NCI-H187 (cell line): Measurements from ENCODE around the gene PPP1R16B.
"Not testable (repeated sequence)": the region's sequence is repeated elsewhere in the genome, so short reads cannot be mapped to it uniquely, and the experiment has no call there.

Source experiments
- DNase-seq, 2 experiments: peaks; one replicate each; lab custom pipeline; 2025; lab: John Stamatoyannopoulos, UW

Gene PPP1R16B

GRCh38 chr20:38853759-38854158, 48.3 kb downstream of the PPP1R16B start:
- no peak for DNase-seq

DNA sequence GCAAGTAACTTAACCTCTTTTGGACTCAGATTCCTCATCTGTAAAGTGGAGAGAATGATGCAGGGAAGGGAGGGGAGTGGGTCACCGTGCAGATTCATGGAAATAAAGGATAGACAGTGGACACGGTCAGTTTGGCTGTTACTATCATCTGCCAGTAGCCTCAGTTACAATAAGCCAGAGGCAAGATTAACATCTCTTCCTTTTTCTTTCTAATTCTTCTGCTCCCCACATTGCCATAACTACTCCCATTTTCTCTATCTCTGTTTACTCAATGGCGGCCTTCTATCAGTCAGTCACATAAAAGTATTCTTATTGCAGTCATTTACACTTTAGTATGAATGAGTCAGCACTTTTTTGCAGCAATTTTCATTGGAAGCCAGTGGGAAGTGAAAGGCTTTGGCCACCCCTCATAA, 49.2 kb downstream of the PPP1R16B start:
- no peak for DNase-seq

GRCh38 chr20:38855356-38855755, 49.9 kb downstream of the PPP1R16B start:
- no peak for DNase-seq

DNA sequence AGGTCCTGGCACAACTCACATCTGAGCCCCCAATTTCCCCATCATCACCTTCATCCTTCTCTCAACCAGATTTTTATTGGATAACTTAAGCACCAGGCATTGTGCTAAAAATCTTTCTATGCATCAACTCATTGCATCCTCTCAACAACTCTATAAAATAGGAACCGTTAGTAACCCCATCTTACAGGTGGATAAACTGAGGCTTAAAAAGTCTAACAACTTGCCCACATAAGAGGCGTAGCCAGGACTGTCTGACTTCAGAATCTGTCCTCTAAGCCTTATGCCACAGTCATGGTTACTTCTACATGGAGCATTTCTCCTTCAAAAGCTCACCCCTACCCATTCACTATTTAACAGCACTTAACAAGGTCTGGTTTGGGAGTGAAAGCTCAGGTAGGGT, 51.1 kb downstream of the PPP1R16B start:
- DNase-seq = no peak

DNA sequence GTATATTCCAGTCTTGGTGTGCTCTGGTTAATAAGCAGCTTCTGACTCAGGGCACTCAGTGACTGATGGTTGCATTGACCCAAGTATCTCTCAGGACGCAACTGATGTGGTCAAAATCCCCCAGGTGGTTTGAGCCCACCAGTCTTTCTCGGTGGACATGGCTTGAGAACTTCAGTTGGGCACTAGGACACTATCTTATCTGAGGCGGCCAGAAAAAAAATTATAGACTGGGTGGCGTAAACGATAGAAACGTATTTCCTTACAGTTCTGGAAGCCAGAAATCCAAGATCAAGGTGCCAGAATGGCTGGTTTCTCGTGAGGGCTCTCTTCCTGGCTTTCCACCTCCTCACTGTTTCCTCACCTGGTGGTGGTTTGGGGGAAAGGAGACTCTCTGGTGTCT, 52.2 kb downstream of the PPP1R16B start:
- no peak for DNase-seq

DNA sequence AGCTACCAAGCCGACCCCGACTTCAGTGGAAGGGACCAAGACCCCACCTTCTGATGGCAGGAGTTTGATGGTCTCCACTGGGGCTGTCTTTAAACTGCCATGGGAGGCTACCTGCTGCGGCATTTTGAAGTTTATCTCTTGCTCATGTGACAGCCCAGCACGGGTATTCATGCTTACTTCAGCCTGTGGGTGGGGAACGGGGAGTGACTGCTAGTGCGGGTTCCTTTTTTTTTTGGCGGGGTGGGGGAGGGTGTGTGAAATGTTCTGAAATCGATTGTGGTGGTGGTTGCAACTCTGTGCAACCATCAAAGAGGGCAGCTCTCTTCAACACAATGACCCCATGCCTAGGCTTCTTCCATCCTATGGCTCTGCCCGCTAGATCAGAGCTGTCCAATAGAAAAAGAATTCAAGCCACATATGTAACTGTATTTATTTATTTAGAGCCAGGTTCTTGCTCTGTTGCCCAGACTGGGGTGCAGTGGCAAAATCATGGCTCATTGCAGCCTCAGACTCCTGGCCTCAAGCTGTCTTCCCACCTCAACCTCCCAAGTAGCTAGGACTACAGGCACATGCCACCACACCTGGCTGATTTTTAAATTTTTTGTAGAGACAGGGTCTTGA, 53.7 kb downstream of the PPP1R16B start:
- no peak for DNase-seq

DNA sequence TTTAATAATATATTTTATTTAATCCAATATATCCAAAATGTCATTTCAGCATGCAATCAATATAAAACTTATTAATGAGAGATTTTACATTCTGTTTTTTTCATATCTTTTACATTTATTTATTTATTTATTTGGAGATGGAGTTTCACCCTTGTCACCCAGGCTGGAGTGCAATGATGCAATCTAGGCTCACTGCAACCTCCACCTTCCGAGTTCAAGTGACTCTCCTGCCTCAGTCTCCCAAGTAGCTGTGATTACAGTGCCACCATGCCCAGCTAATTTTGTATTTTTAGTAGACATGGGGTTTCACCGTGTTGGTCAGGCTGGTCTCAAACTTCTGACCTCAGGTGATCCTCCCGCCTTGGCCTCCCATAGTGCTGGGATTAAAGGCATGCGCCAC, 54.4 kb downstream of the PPP1R16B start:
- not testable (repeated sequence) for DNase-seq

- DNase-seq = no peak
Observed at GRCh38 chr20:38861071-38861401, 55.5 kb downstream of the PPP1R16B start.

- no peak for DNase-seq
Observed at GRCh38 chr20:38862226-38862625, 56.7 kb downstream of the PPP1R16B start.

- no peak for DNase-seq
Observed at GRCh38 chr20:38863024-38863851, 57.7 kb downstream of the PPP1R16B start.

- no peak for DNase-seq
Observed at GRCh38 chr20:38864662-38865061, 59.2 kb downstream of the PPP1R16B start.

- DNase-seq = no peak
Observed at GRCh38 chr20:38866265-38867061, 61.0 kb downstream of the PPP1R16B start.

GRCh38 chr20:38867062-38867359, 61.5 kb downstream of the PPP1R16B start:
- no peak for DNase-seq

DNA sequence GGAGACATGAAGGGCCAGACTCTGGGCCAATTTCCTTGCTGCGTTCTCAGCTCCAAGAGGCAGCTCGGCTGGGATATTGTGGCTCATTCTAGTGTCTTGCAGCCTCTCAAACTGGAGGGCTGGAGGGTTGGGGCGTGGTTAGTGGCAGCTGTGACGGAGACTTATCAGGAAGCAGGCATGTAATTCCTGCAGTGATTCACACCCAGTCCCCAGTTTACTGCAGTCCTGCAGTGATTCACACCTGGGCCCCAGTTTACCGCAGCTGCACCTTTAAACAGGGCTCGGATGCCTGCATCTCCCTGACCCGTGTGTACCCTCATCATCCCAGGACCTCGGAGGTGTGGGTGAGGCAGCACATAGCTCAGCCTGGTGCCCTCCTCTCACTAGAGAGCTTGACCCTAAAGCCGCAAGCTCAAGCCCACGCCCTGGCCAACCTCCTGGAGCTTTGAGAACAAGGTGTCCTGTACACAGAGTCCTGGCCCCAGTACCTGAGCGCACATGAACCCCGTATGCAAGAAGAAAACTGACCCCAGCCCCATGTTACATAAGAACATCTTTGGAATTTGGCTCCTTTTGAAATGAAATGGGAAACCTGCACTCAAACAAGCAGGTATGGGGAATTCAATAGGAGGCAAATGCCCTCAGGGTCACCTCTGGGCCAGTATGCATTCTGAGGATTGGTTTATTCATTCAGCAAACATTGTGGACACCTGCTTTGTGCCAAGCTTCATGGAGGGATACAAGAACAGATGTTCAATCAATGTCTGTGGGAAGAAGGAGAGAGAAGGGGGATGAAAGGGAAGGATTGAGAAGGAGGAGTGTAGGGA, 65.4 kb downstream of the PPP1R16B start:
- DNase-seq = no peak

GRCh38 chr20:38871560-38871953, 66.1 kb downstream of the PPP1R16B start:
- no peak for DNase-seq

GRCh38 chr20:38872036-38872435, 66.5 kb downstream of the PPP1R16B start:
- no peak for DNase-seq

DNA sequence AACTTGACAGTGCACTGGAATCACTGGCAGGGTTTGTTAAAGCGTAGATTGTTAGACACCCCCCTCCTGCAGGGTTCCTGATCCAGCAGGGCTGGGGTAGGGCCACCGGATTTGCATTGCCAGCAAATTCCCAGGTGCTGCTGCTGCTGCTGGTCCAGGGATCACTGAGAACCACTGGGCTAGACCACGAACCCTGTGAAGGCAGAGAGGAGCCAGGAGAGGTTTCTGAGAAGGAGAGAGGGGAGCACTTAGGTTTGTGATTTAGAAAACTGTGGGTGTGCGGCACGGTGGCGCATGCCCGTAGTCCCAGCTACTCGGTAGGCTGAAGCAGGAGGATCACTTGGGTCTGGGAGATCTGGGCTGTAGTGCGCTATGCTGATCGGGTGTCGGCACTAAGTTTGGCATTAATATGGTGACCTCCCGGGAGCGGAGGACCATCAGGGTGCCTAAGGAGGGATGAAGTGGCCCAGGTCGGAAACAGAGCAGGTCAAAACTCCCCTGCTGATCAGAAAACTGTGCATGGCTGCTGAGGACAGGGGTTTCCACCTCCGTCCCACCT, 67.1 kb downstream of the PPP1R16B start:
- DNase-seq = no peak

DNA sequence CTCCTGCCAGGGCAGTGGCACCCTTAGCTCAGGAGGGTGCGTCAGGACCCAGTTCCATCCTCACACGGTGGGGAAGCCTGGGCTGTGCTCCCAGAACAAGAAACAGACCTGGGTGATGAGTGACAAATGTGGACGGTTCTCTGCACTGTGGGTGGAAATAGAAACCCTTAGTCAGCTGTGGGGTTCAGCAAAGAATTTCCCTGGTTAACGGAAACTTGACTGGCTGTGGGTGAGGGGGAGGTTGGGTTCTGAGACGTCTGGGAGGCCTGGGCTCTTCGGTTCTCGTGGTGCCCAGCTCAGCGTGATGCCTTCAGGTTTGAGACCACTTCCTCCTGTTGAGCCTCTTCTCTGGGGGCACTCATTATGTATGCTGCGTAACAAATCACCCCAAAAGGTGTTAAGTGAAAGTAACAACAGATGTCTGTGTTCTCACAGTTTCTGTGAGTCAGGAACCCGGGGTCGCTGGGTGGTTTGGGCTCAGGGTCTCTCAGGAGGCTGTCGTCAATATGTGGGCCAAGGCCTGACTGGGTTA, 67.6 kb downstream of the PPP1R16B start:
- DNase-seq = no peak

GRCh38 chr20:38874460-38875174, 69.1 kb downstream of the PPP1R16B start:
- DNase-seq = no peak

- no peak for DNase-seq
Observed at GRCh38 chr20:38875175-38875993, 69.9 kb downstream of the PPP1R16B start.
